Suprapubic skin (tissue), 4 donors: ENCODE data around the gene DNAH9. TPM values are rescaled to one million over a fixed set of nuclear protein-coding genes. Genes with fewer than 3 reads are reported as not detected.

ENCODE experiments used
- DNase-seq, 2 donors: peaks; one replicate each; pipeline ENCODE4 v3.0.0-alpha.2; 2019; ENCODE audit warnings: low spot score in 2 of 2
- H3K27ac ChIP-seq: fragments of 200-600 bp; sonication (generic); one replicate; pipeline ENCODE4 v1.5.1; 2019
- H3K27me3 ChIP-seq: fragments of 200-600 bp; sonication (generic); one replicate; pipeline ENCODE4 v1.5.1; 2019
- H3K36me3 ChIP-seq: fragments of 200-600 bp; sonication (generic); one replicate; pipeline ENCODE4 v1.5.1; 2019
- H3K4me1 ChIP-seq: fragments of 200-600 bp; sonication (generic); one replicate; pipeline ENCODE4 v1.5.1; 2019
- H3K4me3 ChIP-seq: fragments of 200-600 bp; sonication (generic); one replicate; pipeline ENCODE4 v1.5.1; 2019; ENCODE audit warnings: mild to moderate bottlenecking
- H3K9me3 ChIP-seq: fragments of 200-600 bp; sonication (generic); one replicate; pipeline ENCODE4 v1.5.1; 2019
- EP300 ChIP-seq: sonication (generic); formaldehyde crosslinking; IDR thresholded peaks from one replicate; pipeline ENCODE4 v1.6.1; 2017; ENCODE audit warnings: antibody characterized with exemption
- POLR2A ChIP-seq, 2 donors: fragments of 450-650 bp; IDR thresholded peaks; one replicate each; pipeline ENCODE4 v1.6.1; 2017; ENCODE audit warnings: antibody characterized with exemption in 2 of 2, mild to moderate bottlenecking in 2 of 2, moderate library complexity in 2 of 2
- POLR2AphosphoS5 ChIP-seq, 3 donors: sonication (generic); formaldehyde crosslinking; IDR thresholded peaks; one replicate each; pipeline ENCODE4 v1.6.1; 2017; ENCODE audit warnings: antibody characterized with exemption in 3 of 3
- WGBS: methylation state at CpG from one replicate; pipeline ENCODE4 v1.1.5; 2018; 5-methylcytosine and 5-hydroxymethylcytosine counted together
- total RNA-seq, 4 donors: library from RNA; depleted of rRNA; stranded (reverse); fragments of >200 nt; gene quantifications; one replicate each; pipeline ENCODE4 v1.1.0, GENCODE V29; 2016
- TF ChIP-seq, protein P1 (sequence below), 2 donors: fragments of 200-600 bp in 1 of 2; fragments of 450-650 bp in 1 of 2; sonication (generic) in 1 of 2; IDR thresholded peaks; one replicate each; pipeline ENCODE4 v1.5.1; 2016 to 2019; ENCODE audit warnings: antibody characterized with exemption in 2 of 2, mild to moderate bottlenecking in 1 of 2, moderate library complexity in 1 of 2

DNAH9 gene
- total RNA-seq, 4 donors from 2014 or later = 3.0 to 14.2 (median 4.1) TPM

DNA sequence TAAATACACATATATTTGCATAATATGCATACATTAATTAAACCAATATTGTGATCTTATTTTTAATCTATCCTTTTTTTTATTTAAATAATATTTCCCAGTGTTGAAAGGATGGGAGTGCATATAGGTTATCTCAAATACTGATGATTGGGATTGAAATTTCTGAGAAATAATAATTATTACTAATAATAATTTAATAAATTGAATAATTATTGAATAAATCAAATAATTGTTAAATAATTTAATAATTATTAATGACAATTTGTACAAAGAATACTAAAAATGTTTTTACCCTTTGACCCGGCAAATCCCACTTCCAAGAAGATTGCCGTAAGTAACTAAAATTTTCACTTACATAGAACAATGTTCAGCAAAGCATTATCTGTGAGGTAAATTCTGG is 250.1 kb downstream of the DNAH9 start:
- Histone ChIP-seq H3K9me3 (no peaks in the 10 kb centered on the region), H3K27me3 (no peaks in the 10 kb centered on the region), H3K36me3 (no peaks in the 10 kb centered on the region), H3K27ac (no peak overlapping the region), H3K4me3 (no peak overlapping the region), H3K4me1 (peaks cover 5% of the 10 kb centered on the region)
- 81% methylated on average over 2 of the region's 2 CpGs for WGBS
- no peak for TF ChIP-seq POLR2AphosphoS5 (IDR thresholded peaks at IDR 0.05)
- no peak for DNase-seq

DNA sequence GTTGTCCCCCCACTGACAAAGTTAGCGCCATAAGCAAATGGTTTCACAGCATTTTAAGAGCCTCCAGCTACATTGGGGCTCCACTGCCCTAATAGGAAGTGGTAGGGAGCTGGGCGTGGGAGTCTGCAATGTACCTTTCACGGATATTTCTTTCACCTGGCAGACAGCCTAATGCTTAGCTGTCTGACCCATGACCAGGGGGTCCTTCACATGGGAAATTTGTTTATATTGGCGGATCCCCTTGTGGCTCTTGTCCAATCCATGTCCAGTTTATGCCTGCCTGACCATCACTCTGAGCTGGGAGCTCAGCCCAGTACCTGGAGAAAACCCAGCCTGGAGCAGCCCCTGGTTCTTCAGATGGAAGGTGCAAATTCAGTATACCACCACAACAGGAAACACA is 254.0 kb downstream of the DNAH9 start:
- TF ChIP-seq POLR2AphosphoS5 (IDR thresholded peaks at IDR 0.05) = no peak
- Histone ChIP-seq H3K27ac (peak overlapping the region; percentile 1), H3K27me3 (no peaks in the 10 kb centered on the region), H3K9me3 (no peaks in the 10 kb centered on the region), H3K4me3 (no peak overlapping the region), H3K4me1 (peaks cover 13% of the 10 kb centered on the region), H3K36me3 (no peaks in the 10 kb centered on the region)
- WGBS = 67% methylated on average over 4 of the region's 4 CpGs
- DNase-seq = no peak

DNA sequence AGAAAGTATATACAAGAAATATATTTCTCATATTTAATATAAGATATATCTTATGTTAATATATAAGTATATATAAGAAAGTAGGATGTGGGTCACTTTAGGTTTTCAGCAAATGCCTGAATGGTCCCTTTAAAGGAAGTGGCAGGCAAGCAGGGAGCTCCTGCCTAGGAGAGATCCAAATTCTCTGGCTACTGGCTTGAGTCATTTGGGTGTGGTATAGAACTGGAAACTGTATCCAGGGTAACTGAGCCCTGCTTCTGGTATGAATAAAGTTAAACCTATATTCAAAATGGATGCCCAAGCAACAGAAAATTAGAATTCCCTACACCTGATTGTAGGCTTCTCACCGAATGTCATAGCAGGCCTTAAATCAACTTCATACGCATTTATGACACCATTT is 254.6 kb downstream of the DNAH9 start:
- DNase-seq = no peak
- H3K27me3 ChIP-seq = no peaks in the 10 kb centered on the region
- 44% methylated on average over 2 of the region's 2 CpGs for WGBS
- H3K9me3 ChIP-seq = no peaks in the 10 kb centered on the region
- H3K36me3 ChIP-seq = no peaks in the 10 kb centered on the region
- peak overlapping the region; percentile 85 for H3K27ac ChIP-seq
- H3K4me1 ChIP-seq = peaks cover 13% of the 10 kb centered on the region
- no peak overlapping the region for H3K4me3 ChIP-seq
- no peak for TF ChIP-seq EP300
- TF ChIP-seq, protein P1, sequence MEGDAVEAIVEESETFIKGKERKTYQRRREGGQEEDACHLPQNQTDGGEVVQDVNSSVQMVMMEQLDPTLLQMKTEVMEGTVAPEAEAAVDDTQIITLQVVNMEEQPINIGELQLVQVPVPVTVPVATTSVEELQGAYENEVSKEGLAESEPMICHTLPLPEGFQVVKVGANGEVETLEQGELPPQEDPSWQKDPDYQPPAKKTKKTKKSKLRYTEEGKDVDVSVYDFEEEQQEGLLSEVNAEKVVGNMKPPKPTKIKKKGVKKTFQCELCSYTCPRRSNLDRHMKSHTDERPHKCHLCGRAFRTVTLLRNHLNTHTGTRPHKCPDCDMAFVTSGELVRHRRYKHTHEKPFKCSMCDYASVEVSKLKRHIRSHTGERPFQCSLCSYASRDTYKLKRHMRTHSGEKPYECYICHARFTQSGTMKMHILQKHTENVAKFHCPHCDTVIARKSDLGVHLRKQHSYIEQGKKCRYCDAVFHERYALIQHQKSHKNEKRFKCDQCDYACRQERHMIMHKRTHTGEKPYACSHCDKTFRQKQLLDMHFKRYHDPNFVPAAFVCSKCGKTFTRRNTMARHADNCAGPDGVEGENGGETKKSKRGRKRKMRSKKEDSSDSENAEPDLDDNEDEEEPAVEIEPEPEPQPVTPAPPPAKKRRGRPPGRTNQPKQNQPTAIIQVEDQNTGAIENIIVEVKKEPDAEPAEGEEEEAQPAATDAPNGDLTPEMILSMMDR (IDR thresholded peaks at IDR 0.05) = no peak

DNA sequence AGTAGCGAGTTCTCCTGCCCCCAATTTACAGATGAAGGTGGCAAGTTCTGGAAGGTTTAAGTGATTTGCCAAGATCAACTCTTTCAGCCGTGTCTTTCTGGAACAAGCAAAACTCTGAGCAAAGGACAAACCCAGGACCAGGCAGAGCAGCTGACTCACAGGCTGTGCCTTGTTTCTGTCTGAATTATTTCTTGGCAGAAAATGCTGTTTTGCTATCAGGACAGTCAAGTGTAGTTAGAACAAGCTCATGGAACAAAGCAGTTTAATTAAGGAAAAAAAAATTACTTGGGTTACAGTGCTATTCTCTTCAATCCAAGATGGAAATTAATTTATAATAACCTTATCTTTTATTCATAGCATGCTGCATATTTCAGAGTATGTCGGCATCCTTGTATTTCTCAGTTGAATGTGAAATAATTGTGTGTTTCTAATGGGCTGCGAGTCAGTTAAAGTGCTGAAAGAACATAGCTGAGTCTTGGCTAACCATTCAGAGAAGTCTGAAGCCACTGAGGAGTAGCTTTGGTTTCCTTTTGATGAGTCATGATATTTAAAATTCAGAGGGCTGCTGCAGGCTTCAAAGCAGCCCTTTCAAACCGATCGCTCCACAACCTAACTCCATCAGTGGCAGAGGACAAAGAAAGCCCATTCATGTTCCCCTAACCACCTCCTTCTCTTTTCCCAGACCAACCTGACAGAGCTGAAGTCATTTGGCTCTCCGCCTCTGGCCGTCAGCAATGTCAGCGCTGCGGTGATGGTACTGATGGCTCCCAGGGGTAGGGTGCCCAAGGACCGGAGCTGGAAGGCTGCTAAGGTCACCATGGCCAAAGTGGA is 255.3 kb downstream of the DNAH9 start:
- Histone ChIP-seq H3K27me3 (no peaks in the 10 kb centered on the region), H3K36me3 (no peaks in the 10 kb centered on the region), H3K27ac (peak overlapping the region; percentile 85), H3K9me3 (no peaks in the 10 kb centered on the region), H3K4me1 (peaks cover 13% of the 10 kb centered on the region), H3K4me3 (no peak overlapping the region)
- 54% methylated on average over 11 of the region's 11 CpGs for WGBS
- TF ChIP-seq POLR2AphosphoS5 (IDR thresholded peaks at IDR 0.05) = no peak
- TF ChIP-seq POLR2A (IDR thresholded peaks at IDR 0.05) = no peak
- TF ChIP-seq EP300 = no peak
- TF ChIP-seq, protein P1 (IDR thresholded peaks at IDR 0.05) = no peak
- DNase-seq = no peak

DNA sequence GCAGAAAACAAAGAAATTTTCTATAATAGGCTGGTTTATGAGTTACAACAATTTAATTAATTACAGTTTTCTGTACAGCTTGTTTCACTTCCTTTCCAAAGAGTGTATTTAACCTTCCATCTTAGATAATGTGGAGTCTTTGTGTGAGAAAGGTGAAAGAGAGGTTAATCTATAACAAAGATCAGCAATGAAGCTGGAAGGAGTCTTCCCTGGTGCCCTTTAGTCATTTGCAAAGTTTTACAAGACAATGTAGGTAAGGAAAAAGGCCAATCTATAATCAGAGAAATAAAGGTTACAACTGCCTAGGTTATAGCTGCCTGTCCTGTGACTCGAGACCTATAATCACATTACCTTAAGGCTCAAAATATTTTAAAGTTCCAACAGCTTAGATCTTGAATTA is 257.0 kb downstream of the DNAH9 start:
- WGBS = 76% methylated on average over 1 of the region's 1 CpG
- DNase-seq = no peak
- no peaks in the 10 kb centered on the region for H3K27me3 ChIP-seq
- peaks cover 13% of the 10 kb centered on the region for H3K4me1 ChIP-seq
- TF ChIP-seq, protein P1 (IDR thresholded peaks at IDR 0.05) = no peak
- TF ChIP-seq POLR2A (IDR thresholded peaks at IDR 0.05) (no peak), POLR2AphosphoS5 (IDR thresholded peaks at IDR 0.05) (no peak), EP300 (no peak)
- no peaks in the 10 kb centered on the region for H3K36me3 ChIP-seq
- no peaks in the 10 kb centered on the region for H3K9me3 ChIP-seq
- no peak overlapping the region for H3K4me3 ChIP-seq
- H3K27ac ChIP-seq = no peak overlapping the region

DNA sequence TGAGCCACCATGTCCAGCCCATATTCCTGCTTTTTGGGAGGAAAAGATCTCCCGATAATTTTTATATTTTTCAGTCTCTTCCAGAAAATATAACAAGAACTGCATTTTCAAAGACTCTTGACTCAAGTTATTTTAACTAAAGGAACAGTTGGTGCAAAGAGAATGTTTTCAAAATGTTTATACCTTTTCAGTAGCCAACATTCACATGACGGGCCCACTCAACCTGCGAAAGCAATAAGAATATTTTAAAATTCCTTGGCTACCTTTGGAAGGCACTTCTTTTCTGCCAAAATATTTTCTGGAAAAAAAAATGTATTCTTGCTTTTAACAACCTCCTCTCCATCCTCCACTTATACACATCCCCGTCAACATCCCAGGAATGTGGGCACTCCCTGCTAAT is 258.7 kb downstream of the DNAH9 start:
- no peaks in the 10 kb centered on the region for H3K9me3 ChIP-seq
- H3K27me3 ChIP-seq = no peaks in the 10 kb centered on the region
- H3K4me3 ChIP-seq = no peak overlapping the region
- H3K4me1 ChIP-seq = peaks cover 13% of the 10 kb centered on the region
- H3K27ac ChIP-seq = no peak overlapping the region
- TF ChIP-seq EP300 (no peak), POLR2AphosphoS5 (IDR thresholded peaks at IDR 0.05) (no peak), POLR2A (IDR thresholded peaks at IDR 0.05) (no peak)
- TF ChIP-seq, protein P1 (IDR thresholded peaks at IDR 0.05) = no peak
- WGBS = 82% methylated on average over 4 of the region's 4 CpGs
- H3K36me3 ChIP-seq = no peaks in the 10 kb centered on the region
- no peak for DNase-seq
